Ecto neural progenitor cell (in vitro differentiated cells): Measurements from ENCODE around the gene RRN3.
"Not testable (repeated sequence)": the region's sequence is repeated elsewhere in the genome, so short reads cannot be mapped to it uniquely, and the experiment has no call there.

Source experiments
- DNase-seq: peaks from one replicate; pipeline ENCODE4 v3.0.0-alpha.2; 2018; ENCODE audit warnings: low spot score

Gene RRN3

GRCh38 chr16:15096583-15096972 lies 2.5 kb upstream of the RRN3 start:
- not testable (repeated sequence) for DNase-seq

DNA sequence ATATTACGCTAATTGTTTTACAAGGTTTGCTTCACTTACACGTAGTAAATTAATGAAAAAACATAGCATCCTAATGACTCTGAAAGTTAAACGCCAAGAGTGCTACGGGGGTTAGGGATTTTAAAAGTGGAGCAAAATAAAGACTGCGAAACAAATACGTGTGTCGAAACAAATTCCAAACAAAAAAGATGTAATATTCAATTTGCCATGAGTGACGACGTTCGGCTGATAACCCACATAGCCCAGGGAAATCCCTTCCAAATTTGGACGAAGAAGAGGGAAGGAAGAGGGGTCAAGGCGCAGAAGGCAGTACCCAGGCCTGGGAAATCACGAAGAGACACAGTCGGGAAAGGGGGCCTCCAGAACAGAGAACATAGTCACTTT lies 509 bp downstream of the RRN3 start:
- not testable (repeated sequence) for DNase-seq

- not testable (repeated sequence) for DNase-seq
These were observed 3.3 kb downstream of the RRN3 start for GRCh38 chr16:15090663-15091269.

- DNase-seq: not testable (repeated sequence)
These were observed 11.3 kb downstream of the RRN3 start for GRCh38 chr16:15082788-15083187.

GRCh38 chr16:15080883-15081282 lies 13.2 kb downstream of the RRN3 start:
- DNase-seq: not testable (repeated sequence)

GRCh38 chr16:15076161-15076560 lies 17.9 kb downstream of the RRN3 start:
- not testable (repeated sequence) for DNase-seq

GRCh38 chr16:15073101-15073500 lies 21.0 kb downstream of the RRN3 start:
- DNase-seq: no peak

GRCh38 chr16:15071916-15072769 lies 21.9 kb downstream of the RRN3 start:
- DNase-seq: not testable (repeated sequence)

GRCh38 chr16:15071013-15071412 lies 23.1 kb downstream of the RRN3 start:
- not testable (repeated sequence) for DNase-seq

DNA sequence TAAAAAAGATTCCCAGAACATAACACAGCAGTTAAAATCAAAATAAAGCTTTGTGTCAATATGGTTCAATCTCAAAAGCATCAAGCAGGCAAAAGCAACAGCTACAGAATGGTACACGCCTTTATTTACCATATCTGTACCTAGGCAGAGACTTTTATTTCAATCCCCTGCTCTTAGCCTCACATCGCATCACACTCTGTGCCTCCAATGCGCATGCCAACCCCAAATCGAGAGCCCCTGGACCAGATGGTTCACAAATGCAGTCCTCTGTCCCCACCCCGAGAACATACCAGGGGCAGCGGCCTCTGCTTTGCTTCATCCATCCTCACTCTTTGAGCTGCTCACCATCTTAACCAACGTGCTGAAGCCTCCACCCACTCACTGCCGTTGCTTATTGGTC lies 27.4 kb downstream of the RRN3 start:
- DNase-seq: not testable (repeated sequence)

DNA sequence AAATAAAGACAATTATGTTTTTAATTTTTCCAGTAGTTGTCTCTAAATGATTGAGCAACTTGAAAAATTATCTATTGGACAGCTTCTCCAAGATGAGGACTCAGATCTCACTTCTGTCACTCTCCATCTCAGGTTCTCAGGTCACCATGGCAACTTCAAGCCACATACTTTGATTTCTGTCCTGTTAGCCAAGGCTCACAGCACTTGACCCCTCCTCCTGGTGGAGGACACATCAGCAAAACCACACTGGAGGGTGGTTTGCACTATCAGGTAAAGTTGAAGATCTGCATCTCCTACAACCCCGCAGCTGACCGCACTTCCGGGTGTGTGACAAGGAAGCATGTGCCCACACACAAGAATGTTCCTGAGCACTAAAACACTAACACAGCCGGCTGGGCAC lies 28.1 kb downstream of the RRN3 start:
- DNase-seq: not testable (repeated sequence)

DNA sequence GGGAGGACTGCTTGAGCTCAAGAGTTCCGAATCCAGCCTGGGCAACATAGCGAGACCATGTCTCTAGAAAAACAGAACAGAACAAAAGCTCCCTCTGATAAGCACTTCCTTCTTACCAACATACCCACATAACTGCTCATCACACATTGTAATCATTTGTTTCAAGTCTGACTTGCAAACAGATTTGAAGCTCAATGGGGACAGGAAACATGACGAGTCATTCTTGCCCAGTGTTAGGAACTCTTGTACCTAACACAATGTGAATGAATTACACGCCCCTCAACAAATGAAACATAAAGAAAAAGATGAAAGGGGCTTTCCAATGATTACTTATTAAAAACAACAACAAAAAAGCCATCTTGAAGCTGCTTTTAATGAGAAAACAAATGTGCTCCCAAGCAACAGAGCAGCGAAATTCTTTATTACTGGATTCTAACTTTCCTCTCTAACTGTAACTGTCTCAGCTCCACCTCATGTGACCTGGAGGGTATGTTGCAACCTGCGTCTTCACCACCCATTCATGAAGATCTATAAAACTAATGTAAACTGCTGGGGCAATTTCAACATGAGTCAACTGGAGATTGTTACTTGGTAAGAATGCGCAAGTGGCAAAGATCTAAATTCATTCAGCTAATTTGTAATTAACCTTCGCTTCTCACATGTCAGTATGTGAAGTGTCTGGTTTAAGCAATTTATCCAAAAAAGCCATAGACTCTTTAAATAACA lies 31.8 kb downstream of the RRN3 start:
- DNase-seq: not testable (repeated sequence)

DNA sequence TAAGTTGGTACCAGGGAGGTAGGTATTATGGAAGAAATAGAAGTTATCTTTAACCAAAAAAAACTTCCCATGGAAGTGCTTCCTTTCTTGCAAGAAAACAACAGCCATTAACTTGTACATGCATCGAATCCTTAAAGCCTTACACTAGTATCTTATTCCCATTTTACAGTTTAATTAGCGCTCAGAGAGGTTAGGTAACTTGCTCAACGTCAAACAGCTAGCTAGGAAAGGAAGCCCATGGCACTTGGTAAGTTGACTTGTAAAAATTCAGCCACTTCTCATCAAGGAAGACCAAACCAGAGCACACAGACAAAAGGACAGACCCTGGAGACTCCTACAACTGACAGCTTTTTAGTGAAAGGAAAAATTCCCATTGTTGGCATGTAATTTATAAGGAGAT lies 34.7 kb downstream of the RRN3 start:
- no peak for DNase-seq

DNA sequence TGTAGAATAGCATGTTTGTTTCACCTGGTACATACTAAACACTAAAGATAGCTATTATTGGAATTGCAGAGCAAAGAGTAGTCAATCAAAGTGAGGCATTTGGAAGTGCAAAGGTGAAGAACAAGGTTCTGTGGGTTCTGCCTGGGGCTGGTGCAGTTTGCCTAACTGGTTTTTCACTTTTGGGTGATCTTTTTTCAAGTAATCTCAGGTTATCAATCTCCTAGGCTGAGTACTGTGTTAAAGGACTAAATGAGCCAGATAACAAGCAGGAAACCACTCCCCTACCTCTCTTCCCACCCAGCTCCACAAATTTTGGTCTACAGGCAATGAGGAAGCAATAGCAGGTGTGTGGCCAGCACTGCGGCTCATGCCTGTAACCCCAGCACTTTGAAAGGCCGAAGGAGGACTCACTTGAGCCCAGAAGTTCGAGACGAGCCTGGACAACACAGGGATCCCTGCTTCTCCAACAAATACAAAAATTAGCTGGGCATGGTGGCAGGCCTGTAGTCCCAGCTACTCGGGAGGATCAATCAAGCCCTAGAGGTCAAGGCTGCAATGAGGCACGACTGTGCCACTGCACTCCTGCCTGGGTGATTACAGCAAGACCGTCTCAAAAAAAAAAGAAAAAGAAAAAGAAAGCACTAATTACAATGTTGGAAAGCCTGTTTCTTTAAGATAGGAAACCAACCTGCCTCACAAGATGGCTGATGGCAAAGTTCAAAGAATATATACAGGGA lies 36.2 kb downstream of the RRN3 start:
- no peak for DNase-seq

DNA sequence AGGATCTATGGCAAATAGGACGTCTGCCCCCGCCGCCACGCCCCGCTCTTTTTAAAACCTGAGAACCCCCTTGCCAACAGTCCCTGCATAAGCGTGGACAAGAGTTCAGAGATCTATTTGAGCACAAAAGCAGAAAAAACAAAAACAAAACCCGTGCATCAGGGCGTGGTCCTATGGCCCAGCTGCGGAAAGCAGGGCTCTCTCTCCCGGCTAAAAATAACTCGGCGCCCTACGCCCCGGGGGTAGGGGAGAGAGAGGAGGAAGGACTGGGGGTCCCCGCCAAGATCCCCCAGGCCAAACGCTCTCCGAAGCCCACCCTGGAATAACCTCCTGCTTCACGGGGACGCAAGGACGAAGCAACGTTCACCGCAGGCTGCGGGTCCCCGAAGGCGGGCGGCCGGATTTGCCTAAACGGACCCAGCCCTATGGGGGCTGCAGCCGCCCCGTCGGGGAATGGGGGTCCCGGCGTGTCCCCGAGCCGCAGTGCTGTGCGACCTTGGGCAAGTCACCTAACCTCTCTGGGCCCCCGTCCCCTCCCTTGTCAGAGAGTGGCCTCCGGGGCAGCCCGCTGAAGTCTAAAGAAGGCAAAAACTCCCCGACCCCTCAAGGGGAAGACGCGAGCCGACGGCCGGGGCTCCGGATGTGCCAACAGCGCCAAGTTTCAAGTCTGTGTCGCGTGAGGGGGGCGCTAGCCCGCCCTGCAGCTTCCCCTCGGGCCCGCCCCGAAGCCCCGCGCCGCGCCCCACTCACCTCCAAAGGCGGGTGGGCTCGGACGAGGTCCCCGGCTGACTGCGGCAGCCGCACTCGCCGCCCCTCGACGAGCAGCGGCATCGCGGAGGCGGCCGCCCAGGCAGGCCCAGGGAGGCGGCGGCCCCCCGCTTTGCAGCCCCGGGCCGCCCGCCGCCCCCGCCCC lies 38.7 kb downstream of the RRN3 start:
- DNase-seq: no peak

DNA sequence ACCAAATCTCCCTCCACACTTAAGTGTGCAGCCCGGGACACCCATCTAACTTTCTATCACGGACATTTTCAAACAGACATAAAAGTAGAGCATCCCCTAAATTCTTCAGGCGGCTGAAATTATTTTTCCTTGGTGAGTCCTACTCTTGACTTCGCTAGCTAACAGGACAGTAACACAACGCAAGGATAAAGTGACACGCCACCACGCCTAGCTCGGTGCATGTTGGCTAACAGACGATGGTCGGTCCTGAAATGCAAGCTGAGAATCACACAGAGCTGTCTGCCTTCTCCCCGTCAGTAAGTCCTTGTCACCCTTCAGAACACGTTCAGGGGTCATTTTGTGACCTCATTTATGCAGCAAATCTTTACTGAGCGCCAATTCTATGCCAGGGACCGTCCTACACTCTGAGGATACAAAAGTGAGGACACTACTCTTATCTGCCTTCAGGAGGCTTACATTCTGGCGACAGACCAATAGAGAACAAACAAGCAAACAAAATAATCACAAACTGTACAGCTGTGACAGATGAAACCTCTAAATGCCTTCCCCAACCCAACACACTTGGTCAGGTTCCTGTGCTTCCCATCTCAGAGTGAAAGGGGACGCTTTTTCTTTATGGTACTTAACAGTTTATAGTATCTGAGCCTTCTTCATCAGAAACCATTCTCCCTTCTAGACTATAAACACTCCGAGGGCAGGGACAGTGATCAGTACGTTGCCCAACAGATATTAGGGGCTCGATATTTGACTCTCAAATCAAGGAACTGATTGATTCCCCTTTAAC lies 39.5 kb downstream of the RRN3 start:
- no peak for DNase-seq

DNA sequence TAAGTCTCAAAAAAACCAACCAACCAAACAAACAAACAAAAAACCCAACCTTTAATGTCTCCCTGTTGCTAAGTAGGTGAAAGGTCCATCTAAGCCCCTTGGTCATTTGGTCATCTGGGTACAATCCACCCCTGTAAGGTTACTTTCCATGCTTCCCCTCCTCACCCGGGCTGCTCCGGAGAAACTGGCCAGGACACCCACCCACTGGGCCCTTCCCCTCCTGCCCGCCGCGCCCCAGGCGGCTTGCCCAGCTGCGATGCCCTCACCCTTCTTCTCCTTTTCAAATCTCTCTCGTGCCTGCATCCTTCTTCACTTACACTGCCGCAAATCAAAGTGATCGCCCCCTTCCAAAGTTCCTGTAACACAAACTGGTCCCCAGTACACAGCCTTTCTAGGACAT lies 40.2 kb downstream of the RRN3 start:
- DNase-seq: no peak

DNA sequence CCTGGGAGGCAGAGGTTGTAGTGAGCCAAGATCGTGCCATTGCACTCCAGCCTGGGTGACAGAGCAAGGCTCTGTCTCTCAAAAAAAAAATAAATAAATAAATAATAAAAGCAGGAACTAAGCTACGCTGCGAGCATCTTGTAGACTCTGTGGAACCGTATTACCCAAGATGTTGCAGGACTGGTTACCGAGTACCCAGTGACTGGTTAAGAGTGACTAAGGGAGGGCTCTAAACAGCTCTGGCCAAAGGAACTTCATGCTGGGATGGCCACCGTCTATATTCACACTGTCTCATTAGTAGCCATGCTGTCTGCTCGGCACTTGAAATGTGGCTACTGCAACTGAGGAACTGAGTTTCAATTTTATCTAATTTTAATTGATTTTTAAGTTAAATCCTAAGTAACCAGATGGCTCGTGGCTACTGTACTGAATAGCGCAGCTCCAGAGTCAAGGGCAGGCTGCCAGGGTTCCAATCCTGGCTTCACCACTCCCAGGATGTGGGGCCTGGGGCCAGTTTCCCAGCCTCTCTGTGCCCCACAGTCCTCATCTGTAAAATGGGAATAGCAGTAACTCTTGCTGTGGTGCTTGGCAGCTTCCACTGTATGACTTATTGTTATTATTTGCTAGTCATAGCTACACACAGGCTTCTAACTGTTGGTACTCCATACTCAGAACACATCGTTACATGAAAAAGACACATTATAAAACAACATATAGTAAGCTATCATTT lies 41.2 kb downstream of the RRN3 start:
- DNase-seq: no peak

DNA sequence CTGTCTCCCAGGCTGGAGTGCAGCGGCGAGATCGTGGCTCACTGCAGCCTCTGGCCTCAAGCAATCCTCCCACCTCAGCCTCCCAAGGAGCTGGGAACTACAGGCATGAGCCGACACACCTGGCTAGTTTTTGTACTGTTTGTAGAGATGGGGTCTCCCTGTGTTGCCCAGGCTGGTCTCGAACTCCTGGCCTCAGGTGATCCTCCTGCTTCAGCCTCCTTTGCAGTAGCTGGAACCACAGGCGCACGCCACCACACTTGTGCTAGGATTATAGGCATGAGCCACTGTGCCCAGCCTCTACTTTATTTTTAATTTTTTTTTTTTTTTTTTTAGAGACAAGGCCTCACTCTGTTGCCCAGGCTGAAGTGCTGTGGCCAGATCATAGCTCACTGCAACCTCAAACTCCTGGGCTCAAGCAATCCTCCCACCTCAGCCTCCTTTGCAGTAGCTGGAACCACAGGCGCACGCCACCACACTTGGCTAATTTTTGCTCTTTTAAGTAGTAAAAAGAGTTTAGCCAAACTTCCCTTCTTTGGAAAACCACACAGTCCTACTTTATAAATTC lies 42.6 kb downstream of the RRN3 start:
- DNase-seq: no peak
